HEK293 (cell line): ENCODE data around the gene OGFRL1.

ENCODE experiments used
- CTCF ChIA-PET: fragments of 350-600 bp; formaldehyde crosslinking; extraction: SDS; loops from one replicate; lab custom pipeline; 2021; ENCODE audit warnings: antibody characterized with exemption; lab: Yijun Ruan, JAX
- POLR2A ChIA-PET: fragments of 300-600 bp; formaldehyde crosslinking; extraction: SDS; loops from one replicate; lab custom pipeline; 2020; ENCODE audit warnings: antibody characterized with exemption, inconsistent platforms; lab: Yijun Ruan, JAX
- H3K27ac ChIP-seq: fragments of 200-500 bp; sonication (Bioruptor generic); 2 replicates; pipeline ENCODE4 v1.5.1; 2014; ENCODE audit warnings: low read depth, low read length, control low read depth, inconsistent platforms; ENCODE audit errors: extremely low read depth
- H3K36me3 ChIP-seq, 2 experiments: fragments of 200-500 bp in 1 of 2; sonication (Bioruptor generic) in 1 of 2; 1 replicate in 1 of 2; 2 replicates in 1 of 2; pipeline ENCODE4 v1.5.1; 2014 to 2017; ENCODE audit warnings: inconsistent platforms in 2 of 2, low read length in 2 of 2; ENCODE audit not compliant: control insufficient read depth in 2 of 2, insufficient read depth in 1 of 2
- H3K4me1 ChIP-seq: fragments of 200-500 bp; sonication (Bioruptor generic); 2 replicates; pipeline ENCODE4 v1.5.1; 2014; ENCODE audit warnings: mild to moderate bottlenecking, low read length, inconsistent platforms; ENCODE audit not compliant: control insufficient read depth, insufficient read depth
- H3K4me3 ChIP-seq: 2 replicates; pipeline ENCODE4 v1.5.1; 2011; ENCODE audit warnings: low read depth, mild to moderate bottlenecking, control low read depth, low read length, moderate library complexity
- H3K9me3 ChIP-seq: fragments of 200-500 bp; sonication (Bioruptor generic); 2 replicates; pipeline ENCODE4 v1.5.1; 2014; ENCODE audit warnings: low read depth, low read length, inconsistent platforms; ENCODE audit not compliant: control insufficient read depth, insufficient read depth
- AEBP2 ChIP-seq: fragments of 450-650 bp; formaldehyde crosslinking; IDR thresholded peaks from 2 replicates; pipeline ENCODE4 v1.5.1; 2016; ENCODE audit warnings: missing biosample characterization, missing genetic modification characterization, borderline replicate concordance
- EGR2 ChIP-seq: fragments of 450-650 bp; formaldehyde crosslinking; IDR thresholded peaks from 2 replicates; pipeline ENCODE4 v1.5.1; 2016; ENCODE audit warnings: low read depth, missing biosample characterization, missing genetic modification characterization
- PRDM4 ChIP-seq: fragments of 450-650 bp; formaldehyde crosslinking; IDR thresholded peaks from 2 replicates; pipeline ENCODE4 v1.5.1; 2017; ENCODE audit warnings: missing biosample characterization, missing genetic modification characterization
- SALL2 ChIP-seq: fragments of 450-650 bp; formaldehyde crosslinking; IDR thresholded peaks from 2 replicates; pipeline ENCODE4 v1.5.0; 2017; ENCODE audit warnings: missing biosample characterization, mild to moderate bottlenecking, missing genetic modification characterization, borderline replicate concordance
- ZBTB21 ChIP-seq: fragments of 450-650 bp; formaldehyde crosslinking; IDR thresholded peaks from 2 replicates; pipeline ENCODE4 v1.5.1; 2017; ENCODE audit warnings: missing biosample characterization, missing genetic modification characterization
- ZBTB7A ChIP-seq: fragments of 450-650 bp; formaldehyde crosslinking; IDR thresholded peaks from 2 replicates; pipeline ENCODE4 v1.5.1; 2016; ENCODE audit warnings: low read depth, missing biosample characterization, missing genetic modification characterization
- ZFP41 ChIP-seq: fragments of 450-650 bp; formaldehyde crosslinking; IDR thresholded peaks from 2 replicates; pipeline ENCODE4 v1.5.1; 2016; ENCODE audit warnings: missing biosample characterization, missing genetic modification characterization, borderline replicate concordance
- ZNF114 ChIP-seq: fragments of 450-650 bp; formaldehyde crosslinking; IDR thresholded peaks from 2 replicates; pipeline ENCODE4 v1.5.0; 2017; ENCODE audit warnings: missing biosample characterization, missing genetic modification characterization
- ZNF146 ChIP-seq: fragments of 450-650 bp; formaldehyde crosslinking; IDR thresholded peaks from 2 replicates; pipeline ENCODE4 v1.5.1; 2016; ENCODE audit warnings: missing biosample characterization, missing genetic modification characterization
- ZNF16 ChIP-seq: fragments of 450-650 bp; formaldehyde crosslinking; IDR thresholded peaks from 2 replicates; pipeline ENCODE4 v1.5.1; 2016; ENCODE audit warnings: low read depth, missing biosample characterization, missing genetic modification characterization
- ZNF174 ChIP-seq: fragments of 450-650 bp; formaldehyde crosslinking; IDR thresholded peaks from 2 replicates; pipeline ENCODE4 v1.5.0; 2017; ENCODE audit warnings: missing biosample characterization, mild to moderate bottlenecking, missing genetic modification characterization
- ZNF423 ChIP-seq: fragments of 450-650 bp; formaldehyde crosslinking; IDR thresholded peaks from 2 replicates; pipeline ENCODE4 v1.5.1; 2016; ENCODE audit warnings: missing biosample characterization, missing genetic modification characterization
- ZNF530 ChIP-seq: fragments of 450-650 bp; formaldehyde crosslinking; IDR thresholded peaks from 2 replicates; pipeline ENCODE4 v1.5.1; 2016; ENCODE audit warnings: low read depth, missing biosample characterization, missing genetic modification characterization
- ZNF560 ChIP-seq: fragments of 450-650 bp; formaldehyde crosslinking; IDR thresholded peaks from 2 replicates; pipeline ENCODE4 v1.5.1; 2017; ENCODE audit warnings: missing biosample characterization, missing genetic modification characterization, borderline replicate concordance
- ZNF580 ChIP-seq: fragments of 450-650 bp; formaldehyde crosslinking; IDR thresholded peaks from 2 replicates; pipeline ENCODE4 v1.5.1; 2016; ENCODE audit warnings: missing biosample characterization, missing genetic modification characterization
- ZNF585B ChIP-seq: fragments of 450-650 bp; formaldehyde crosslinking; IDR thresholded peaks from 2 replicates; pipeline ENCODE4 v1.5.1; 2016; ENCODE audit warnings: missing biosample characterization, missing genetic modification characterization
- ZNF600 ChIP-seq: fragments of 450-650 bp; formaldehyde crosslinking; IDR thresholded peaks from 2 replicates; pipeline ENCODE4 v1.5.1; 2016; ENCODE audit warnings: missing biosample characterization, missing genetic modification characterization
- TF ChIP-seq, protein P1 (sequence below): fragments of 450-650 bp; formaldehyde crosslinking; IDR thresholded peaks from 2 replicates; pipeline ENCODE4 v1.5.1; 2016; ENCODE audit warnings: missing biosample characterization, missing genetic modification characterization
- TF ChIP-seq, protein P2 (sequence below): fragments of 450-650 bp; formaldehyde crosslinking; IDR thresholded peaks from 2 replicates; pipeline ENCODE4 v1.5.1; 2017; ENCODE audit warnings: missing biosample characterization, missing genetic modification characterization
- TF ChIP-seq, protein P3 (sequence below): fragments of 450-650 bp; formaldehyde crosslinking; IDR thresholded peaks from 2 replicates; pipeline ENCODE4 v1.5.1; 2016; ENCODE audit warnings: missing biosample characterization, missing genetic modification characterization

The OGFRL1 gene

DNA sequence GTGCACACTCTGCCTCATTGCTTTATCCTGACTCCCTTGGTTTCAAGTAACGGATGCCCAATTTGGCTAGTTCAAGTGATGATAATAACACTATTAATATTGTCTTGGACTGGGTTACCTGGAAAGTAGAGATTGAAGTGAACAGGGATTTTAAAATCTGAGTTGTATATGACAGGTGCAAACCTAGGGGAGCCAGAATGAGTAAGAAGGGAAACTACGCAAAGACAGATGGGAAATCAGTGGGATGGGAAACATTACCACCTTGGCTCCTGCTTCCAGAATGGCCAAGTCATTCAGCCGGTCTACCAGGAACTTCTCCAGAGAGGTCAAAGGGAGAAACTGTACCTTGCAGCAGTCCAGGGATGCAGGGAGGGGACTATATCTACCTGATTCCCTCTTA is 41.9 kb downstream of the OGFRL1 start:
- ChIA-PET CTCF (no interaction called here), POLR2A (no interaction called here)
- Histone ChIP-seq H3K27ac (no peak overlapping the region), H3K36me3 (no peaks in the 10 kb centered on the region), H3K4me3 (no peak overlapping the region), H3K4me1 (no peaks in the 10 kb centered on the region), H3K9me3 (no peaks in the 10 kb centered on the region)
- TF ChIP-seq SALL2 (tag by site-specific recombination) (no peak), ZNF580 (tag by site-specific recombination) (no peak), ZNF16 (tag by site-specific recombination) (no peak), EGR2 (no peak)

DNA sequence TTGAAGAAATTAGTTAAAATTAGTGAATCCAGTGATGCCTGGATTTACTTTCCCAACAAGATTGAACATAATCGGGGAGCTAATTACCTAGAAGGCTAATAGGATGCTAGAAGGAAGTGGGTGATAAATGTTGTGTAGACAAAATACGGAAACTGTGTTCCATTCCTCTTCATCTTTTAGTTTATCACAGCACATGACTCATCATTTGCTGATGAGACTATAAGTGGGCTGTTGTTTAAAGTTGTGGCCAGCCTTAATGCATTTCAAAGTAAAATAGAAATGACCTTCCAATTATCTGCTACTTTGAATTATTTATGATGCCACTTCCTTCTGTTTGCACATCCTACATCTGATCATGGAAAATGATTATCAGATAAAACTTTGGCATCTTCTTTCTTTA is 43.4 kb downstream of the OGFRL1 start:
- POLR2A ChIA-PET, result no interaction called here
- Histone ChIP-seq H3K4me1 (no peaks in the 10 kb centered on the region), H3K36me3 (no peaks in the 10 kb centered on the region), H3K27ac (no peak overlapping the region)
- TF ChIP-seq, protein P1, sequence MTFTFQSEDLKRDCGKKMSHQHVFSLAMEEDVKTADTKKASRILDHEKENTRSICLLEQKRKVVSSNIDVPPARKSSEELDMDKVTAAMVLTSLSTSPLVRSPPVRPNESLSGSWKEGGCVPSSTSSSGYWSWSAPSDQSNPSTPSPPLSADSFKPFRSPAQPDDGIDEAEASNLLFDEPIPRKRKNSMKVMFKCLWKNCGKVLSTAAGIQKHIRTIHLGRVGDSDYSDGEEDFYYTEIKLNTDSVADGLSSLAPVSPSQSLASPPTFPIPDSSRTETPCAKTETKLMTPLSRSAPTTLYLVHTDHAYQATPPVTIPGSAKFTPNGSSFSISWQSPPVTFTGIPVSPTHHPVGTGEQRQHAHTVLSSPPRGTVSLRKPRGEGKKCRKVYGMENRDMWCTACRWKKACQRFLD, result no peak
- TF ChIP-seq ZBTB21 (tag by site-specific recombination), result no peak
- no peak for TF ChIP-seq ZNF560 (tag by site-specific recombination)
- TF ChIP-seq ZNF600, result no peak
- TF ChIP-seq ZBTB7A (tag by site-specific recombination), result no peak
- TF ChIP-seq AEBP2 (tag by site-specific recombination), result no peak
- TF ChIP-seq, protein P2, sequence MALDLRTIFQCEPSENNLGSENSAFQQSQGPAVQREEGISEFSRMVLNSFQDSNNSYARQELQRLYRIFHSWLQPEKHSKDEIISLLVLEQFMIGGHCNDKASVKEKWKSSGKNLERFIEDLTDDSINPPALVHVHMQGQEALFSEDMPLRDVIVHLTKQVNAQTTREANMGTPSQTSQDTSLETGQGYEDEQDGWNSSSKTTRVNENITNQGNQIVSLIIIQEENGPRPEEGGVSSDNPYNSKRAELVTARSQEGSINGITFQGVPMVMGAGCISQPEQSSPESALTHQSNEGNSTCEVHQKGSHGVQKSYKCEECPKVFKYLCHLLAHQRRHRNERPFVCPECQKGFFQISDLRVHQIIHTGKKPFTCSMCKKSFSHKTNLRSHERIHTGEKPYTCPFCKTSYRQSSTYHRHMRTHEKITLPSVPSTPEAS (tag by site-specific recombination), result no peak
- TF ChIP-seq ZNF114 (tag by site-specific recombination), result no peak
- no peak for TF ChIP-seq ZNF530 (tag by site-specific recombination)
- TF ChIP-seq PRDM4 (tag by site-specific recombination), result no peak
- no peak for TF ChIP-seq ZFP41 (tag by site-specific recombination)
- TF ChIP-seq ZNF585B, result no peak
- no peak for TF ChIP-seq ZNF146 (tag by site-specific recombination)
- TF ChIP-seq ZNF174, result no peak
- TF ChIP-seq, protein P3, sequence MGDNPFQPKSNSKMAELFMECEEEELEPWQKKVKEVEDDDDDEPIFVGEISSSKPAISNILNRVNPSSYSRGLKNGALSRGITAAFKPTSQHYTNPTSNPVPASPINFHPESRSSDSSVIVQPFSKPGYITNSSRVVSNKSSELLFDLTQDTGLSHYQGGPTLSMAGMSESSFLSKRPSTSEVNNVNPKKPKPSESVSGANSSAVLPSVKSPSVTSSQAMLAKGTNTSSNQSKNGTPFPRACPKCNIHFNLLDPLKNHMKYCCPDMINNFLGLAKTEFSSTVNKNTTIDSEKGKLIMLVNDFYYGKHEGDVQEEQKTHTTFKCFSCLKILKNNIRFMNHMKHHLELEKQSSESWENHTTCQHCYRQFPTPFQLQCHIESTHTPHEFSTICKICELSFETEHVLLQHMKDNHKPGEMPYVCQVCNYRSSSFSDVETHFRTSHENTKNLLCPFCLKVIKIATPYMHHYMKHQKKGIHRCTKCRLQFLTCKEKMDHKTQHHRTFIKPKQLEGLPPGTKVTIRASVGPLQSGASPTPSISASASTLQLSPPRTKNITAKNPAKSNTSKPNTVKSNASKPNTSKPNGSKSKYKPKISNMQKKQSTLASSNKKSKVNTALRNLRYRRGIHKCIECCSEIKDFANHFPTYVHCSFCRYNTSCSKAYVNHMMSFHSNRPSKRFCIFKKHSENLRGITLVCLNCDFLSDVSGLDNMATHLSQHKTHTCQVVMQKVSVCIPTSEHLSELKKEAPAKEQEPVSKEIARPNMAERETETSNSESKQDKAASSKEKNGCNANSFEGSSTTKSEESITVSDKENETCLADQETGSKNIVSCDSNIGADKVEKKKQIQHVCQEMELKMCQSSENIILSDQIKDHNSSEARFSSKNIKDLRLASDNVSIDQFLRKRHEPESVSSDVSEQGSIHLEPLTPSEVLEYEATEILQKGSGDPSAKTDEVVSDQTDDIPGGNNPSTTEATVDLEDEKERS (tag by site-specific recombination), result no peak
- TF ChIP-seq ZNF423 (tag by site-specific recombination), result no peak
- TF ChIP-seq, all 188 proteins: peak for 0
- CTCF ChIA-PET, result interaction anchor here (1.2 kb wide), 1 partner anchor 9 kb away, joined by 5 read pairs; no protein-coding TSS in a partner anchor
- no peaks in the 10 kb centered on the region for H3K9me3 ChIP-seq
- H3K4me3 ChIP-seq, result no peak overlapping the region
